Neuronal stem cell (in vitro differentiated cells): ENCODE measurements around the gene SYT7.

ENCODE experiments used
- DNase-seq: peaks from one replicate; pipeline ENCODE4 v3.0.0-alpha.2; 2013; ENCODE audit warnings: low spot score
- H2AFZ ChIP-seq: one replicate; pipeline ENCODE4 v1.6.1; 2013; ENCODE audit warnings: mild to moderate bottlenecking, low read length, inconsistent platforms
- H2AK5ac ChIP-seq: 2 replicates; pipeline ENCODE4 v1.6.1; 2013; ENCODE audit warnings: low read depth, mild to moderate bottlenecking, inconsistent platforms, low read length, moderate library complexity, mixed read lengths
- H2BK120ac ChIP-seq: 2 replicates; pipeline ENCODE4 v1.6.1; 2013; ENCODE audit warnings: low read depth, mild to moderate bottlenecking, inconsistent platforms, low read length, moderate library complexity, mixed read lengths
- H2BK12ac ChIP-seq: one replicate; pipeline ENCODE4 v1.6.1; 2013; ENCODE audit warnings: low read length, inconsistent platforms
- H2BK15ac ChIP-seq: 2 replicates; pipeline ENCODE4 v1.6.1; 2013; ENCODE audit warnings: mild to moderate bottlenecking, low read length, inconsistent platforms, mixed read lengths
- H2BK5ac ChIP-seq: one replicate; pipeline ENCODE4 v1.6.1; 2013; ENCODE audit warnings: inconsistent platforms, mild to moderate bottlenecking, low read length, moderate library complexity
- H3K14ac ChIP-seq: one replicate; pipeline ENCODE4 v1.6.1; 2013; ENCODE audit warnings: low read length, inconsistent platforms
- H3K18ac ChIP-seq: 2 replicates; pipeline ENCODE4 v1.6.1; 2013; ENCODE audit warnings: low read length, inconsistent platforms
- H3K23ac ChIP-seq: 2 replicates; pipeline ENCODE4 v1.6.1; 2013; ENCODE audit warnings: low read depth, mild to moderate bottlenecking, mixed read lengths, low read length, inconsistent platforms; ENCODE audit not compliant: poor library complexity
- H3K27ac ChIP-seq: replicated peaks from 3 replicates; pipeline ENCODE4 v1.5.1; 2013; ENCODE audit warnings: low read length, inconsistent platforms
- H3K27me3 ChIP-seq, 3 experiments: 2 replicates each; pipeline ENCODE4 v1.6.1; 2013; ENCODE audit warnings: low read length in 3 of 3, mild to moderate bottlenecking in 2 of 3, inconsistent platforms in 1 of 3, low read depth in 1 of 3, mixed read lengths in 1 of 3, moderate library complexity in 1 of 3; ENCODE audit not compliant: control insufficient read depth in 3 of 3, insufficient read depth in 3 of 3
- H3K36me3 ChIP-seq, 2 donors: replicated peaks in 1 of 2; 2 replicates each; pipeline ENCODE4 v1.6.1; 2013; ENCODE audit warnings: low read length in 2 of 2; ENCODE audit not compliant: control insufficient read depth in 2 of 2, insufficient read depth in 2 of 2
- H3K4ac ChIP-seq: 2 replicates; pipeline ENCODE4 v1.6.1; 2013; ENCODE audit warnings: inconsistent platforms, mild to moderate bottlenecking, low read length, moderate library complexity
- H3K4me1 ChIP-seq, 2 donors: 1 replicate in 1 of 2; 2 replicates in 1 of 2; pipeline ENCODE4 v1.6.1; 2013; ENCODE audit warnings: low read length in 2 of 2, low read depth in 1 of 2; ENCODE audit not compliant: control insufficient read depth in 2 of 2, insufficient read depth in 1 of 2
- H3K4me2 ChIP-seq: one replicate; pipeline ENCODE4 v1.6.1; 2013; ENCODE audit warnings: mild to moderate bottlenecking, low read length, inconsistent platforms; ENCODE audit not compliant: insufficient read depth, poor library complexity, severe bottlenecking
- H3K4me3 ChIP-seq, 2 donors: 2 replicates each; pipeline ENCODE4 v1.5.1; 2013; ENCODE audit warnings: low read length in 2 of 2, mild to moderate bottlenecking in 2 of 2, inconsistent platforms in 1 of 2, moderate library complexity in 1 of 2
- H3K79me1 ChIP-seq: one replicate; pipeline ENCODE4 v1.6.1; 2013; ENCODE audit warnings: low read depth, mild to moderate bottlenecking, inconsistent platforms, low read length, moderate library complexity
- H3K9ac ChIP-seq: one replicate; pipeline ENCODE4 v1.6.1; 2013; ENCODE audit warnings: mild to moderate bottlenecking, low read depth, low read length, inconsistent platforms; ENCODE audit not compliant: poor library complexity
- H3K9me3 ChIP-seq, 2 donors: replicated peaks in 1 of 2; 2 replicates each; pipeline versions ENCODE3 to v1.6.1; 2013; ENCODE audit warnings: low read length in 2 of 2, mild to moderate bottlenecking in 2 of 2, inconsistent platforms in 1 of 2, low read depth in 1 of 2, mixed read lengths in 1 of 2, moderate library complexity in 1 of 2; ENCODE audit not compliant: control insufficient read depth in 2 of 2, insufficient read depth in 1 of 2
- H4K8ac ChIP-seq: one replicate; pipeline ENCODE4 v1.6.1; 2013; ENCODE audit warnings: low read depth, mild to moderate bottlenecking, inconsistent platforms, low read length, moderate library complexity
- H4K91ac ChIP-seq: one replicate; pipeline ENCODE4 v1.6.1; 2013; ENCODE audit warnings: low read length, low read depth, mild to moderate bottlenecking, inconsistent platforms; ENCODE audit not compliant: poor library complexity
- WGBS, 2 donors: extraction: QIAGEN DNeasy Blood & Tissue Kit; methylation state at CpG; one replicate each; pipeline ENCODE4 v1.1.7; 2013; ENCODE audit warnings: missing lambda C conversion rate in 2 of 2, mixed read lengths in 1 of 2; ENCODE audit not compliant: insufficient read length in 2 of 2, insufficient replicate concordance in 1 of 2; ENCODE audit errors: extremely low coverage in 2 of 2; 5-methylcytosine and 5-hydroxymethylcytosine counted together

The SYT7 gene

GRCh38 chr11:61553373-61554171, 27.3 kb downstream of the SYT7 start:
- no peak overlapping the region for H3K27ac ChIP-seq
- H3K9me3 ChIP-seq: no peaks in the 10 kb centered on the region
- H3K4me1 ChIP-seq: peaks cover 6 to 20% of the 10 kb centered on the region in 2 donors
- H3K4me2 ChIP-seq: no peak overlapping the region
- H3K9ac ChIP-seq: peak overlapping the region; percentile 15
- peak overlapping the region; percentile 66 for H2AK5ac ChIP-seq
- peaks cover 0 to 69% (median 19%) of the 10 kb centered on the region in 3 experiments for H3K27me3 ChIP-seq
- H3K4ac ChIP-seq: no peak overlapping the region
- H2BK12ac ChIP-seq: peak overlapping the region; percentile 14
- no peaks in the 10 kb centered on the region for H3K79me1 ChIP-seq
- H2BK15ac ChIP-seq: no peak overlapping the region
- no peak for DNase-seq
- H2BK5ac ChIP-seq: no peak overlapping the region
- H4K91ac ChIP-seq: no peak overlapping the region
- H3K14ac ChIP-seq: peak overlapping the region; percentile 63
- H3K23ac ChIP-seq: peak overlapping the region; percentile 75
- no peak overlapping the region for H2AFZ ChIP-seq
- H4K8ac ChIP-seq: no peak overlapping the region
- peak overlapping the region; percentile 42 for H2BK120ac ChIP-seq
- no CpG with 5 or more reads among the region's 15 CpGs for WGBS, 2 donors
- H3K18ac ChIP-seq: peak overlapping the region; percentile 93
- no peak overlapping the region for H3K4me3 ChIP-seq
- H3K36me3 ChIP-seq: no peaks in the 10 kb centered on the region

GRCh38 chr11:61552108-61552635, 28.7 kb downstream of the SYT7 start:
- Histone ChIP-seq H3K4ac (no peak overlapping the region), H3K23ac (peak overlapping the region; percentile 47), H3K9ac (no peak overlapping the region), H4K91ac (no peak overlapping the region), H3K4me3 (no peak overlapping the region), H4K8ac (no peak overlapping the region), H2BK5ac (no peak overlapping the region), H2BK12ac (no peak overlapping the region), H3K14ac (no peak overlapping the region), H3K36me3 (no peaks in the 10 kb centered on the region), H3K79me1 (no peaks in the 10 kb centered on the region), H3K4me1 (peaks cover 6 to 25% of the 10 kb centered on the region in 2 donors), H3K4me2 (no peak overlapping the region), H2BK120ac (peak overlapping the region; percentile 81), H3K18ac (peak overlapping the region; percentile 67), H3K27ac (no peak overlapping the region), H3K27me3 (peaks cover 0 to 62% (median 19%) of the 10 kb centered on the region in 3 experiments), H2AFZ (no peak overlapping the region), H3K9me3 (no peaks in the 10 kb centered on the region), H2AK5ac (peak overlapping the region; percentile 77), H2BK15ac (no peak overlapping the region)
- DNase-seq: no peak
- WGBS, 2 donors: no CpG with 5 or more reads among the region's 13 CpGs

GRCh38 chr11:61551634-61552033, 29.2 kb downstream of the SYT7 start:
- H3K79me1 ChIP-seq: no peaks in the 10 kb centered on the region
- H3K18ac ChIP-seq: peak overlapping the region; percentile 52
- H2BK5ac ChIP-seq: peak overlapping the region; percentile 66
- no peak overlapping the region for H3K9ac ChIP-seq
- no peak overlapping the region for H2BK15ac ChIP-seq
- H3K23ac ChIP-seq: peak overlapping the region; percentile 49
- no peaks in the 10 kb centered on the region for H3K9me3 ChIP-seq
- no peak overlapping the region for H3K27ac ChIP-seq
- no peak overlapping the region for H3K4ac ChIP-seq
- H2BK12ac ChIP-seq: peak overlapping the region; percentile 26
- no peak overlapping the region for H3K14ac ChIP-seq
- H3K36me3 ChIP-seq: no peaks in the 10 kb centered on the region
- H3K27me3 ChIP-seq: peaks cover 0 to 57% (median 19%) of the 10 kb centered on the region in 3 experiments
- DNase-seq: no peak
- WGBS, 2 donors: no CpG with 5 or more reads among the region's 12 CpGs
- peaks cover 6 to 25% of the 10 kb centered on the region in 2 donors for H3K4me1 ChIP-seq
- peak overlapping the region; percentile 81 for H2BK120ac ChIP-seq
- no peak overlapping the region for H3K4me2 ChIP-seq
- H2AK5ac ChIP-seq: peak overlapping the region; percentile 77
- no peak overlapping the region for H4K91ac ChIP-seq
- H4K8ac ChIP-seq: no peak overlapping the region
- no peak overlapping the region for H2AFZ ChIP-seq
- H3K4me3 ChIP-seq: no peak overlapping the region

GRCh38 chr11:61550665-61551227, 30.1 kb downstream of the SYT7 start:
- H3K4me1 ChIP-seq: peaks cover 5 to 22% of the 10 kb centered on the region in 2 donors
- peak overlapping the region; percentile 4 for H3K9ac ChIP-seq
- no peak overlapping the region for H3K14ac ChIP-seq
- H3K4me3 ChIP-seq: no peak overlapping the region
- H2BK15ac ChIP-seq: peak overlapping the region; percentile 61
- H3K27me3 ChIP-seq: peaks cover 0 to 48% (median 12%) of the 10 kb centered on the region in 3 experiments
- no peak overlapping the region for H2AFZ ChIP-seq
- peak overlapping the region; percentile 57 for H3K18ac ChIP-seq
- no peak overlapping the region for H3K4me2 ChIP-seq
- peak overlapping the region; percentile 89 for H2AK5ac ChIP-seq
- H3K4ac ChIP-seq: no peak overlapping the region
- H2BK5ac ChIP-seq: peak overlapping the region; percentile 66
- no peaks in the 10 kb centered on the region for H3K36me3 ChIP-seq
- no peaks in the 10 kb centered on the region for H3K79me1 ChIP-seq
- H3K23ac ChIP-seq: no peak overlapping the region
- WGBS, 2 donors: no CpG with 5 or more reads among the region's 18 CpGs
- H2BK120ac ChIP-seq: no peak overlapping the region
- no peak for DNase-seq
- peak overlapping the region; percentile 63 for H2BK12ac ChIP-seq
- H3K9me3 ChIP-seq: no peaks in the 10 kb centered on the region
- no peak overlapping the region for H3K27ac ChIP-seq
- H4K8ac ChIP-seq: peak overlapping the region; percentile 32
- H4K91ac ChIP-seq: no peak overlapping the region
